ENCODE data around the gene HECTD4.
"Not testable (repeated sequence)": the region's sequence is repeated elsewhere in the genome, so short reads cannot be mapped to it uniquely, and the experiment has no call there.

The HECTD4 gene

DNA sequence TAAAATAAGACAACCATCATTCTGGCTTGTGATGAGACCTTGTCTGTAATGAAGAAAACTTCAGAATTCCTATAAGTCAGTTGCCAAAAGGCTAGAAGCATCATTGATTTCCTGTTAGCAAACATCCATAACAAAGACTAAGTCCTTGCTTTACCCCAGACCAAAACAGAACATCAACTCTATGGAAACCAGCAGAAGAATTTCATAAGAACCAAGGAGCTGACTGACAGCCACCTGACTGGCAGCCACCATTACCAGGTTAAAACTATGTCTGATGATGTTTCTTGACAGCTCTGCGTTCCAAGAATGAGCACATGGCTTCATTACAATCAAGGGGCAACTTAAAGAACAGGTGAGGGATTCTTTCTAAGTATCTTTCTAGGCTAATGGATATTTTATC is 29.3 kb downstream of the HECTD4 start:
- DNase-seq = no peak

DNA sequence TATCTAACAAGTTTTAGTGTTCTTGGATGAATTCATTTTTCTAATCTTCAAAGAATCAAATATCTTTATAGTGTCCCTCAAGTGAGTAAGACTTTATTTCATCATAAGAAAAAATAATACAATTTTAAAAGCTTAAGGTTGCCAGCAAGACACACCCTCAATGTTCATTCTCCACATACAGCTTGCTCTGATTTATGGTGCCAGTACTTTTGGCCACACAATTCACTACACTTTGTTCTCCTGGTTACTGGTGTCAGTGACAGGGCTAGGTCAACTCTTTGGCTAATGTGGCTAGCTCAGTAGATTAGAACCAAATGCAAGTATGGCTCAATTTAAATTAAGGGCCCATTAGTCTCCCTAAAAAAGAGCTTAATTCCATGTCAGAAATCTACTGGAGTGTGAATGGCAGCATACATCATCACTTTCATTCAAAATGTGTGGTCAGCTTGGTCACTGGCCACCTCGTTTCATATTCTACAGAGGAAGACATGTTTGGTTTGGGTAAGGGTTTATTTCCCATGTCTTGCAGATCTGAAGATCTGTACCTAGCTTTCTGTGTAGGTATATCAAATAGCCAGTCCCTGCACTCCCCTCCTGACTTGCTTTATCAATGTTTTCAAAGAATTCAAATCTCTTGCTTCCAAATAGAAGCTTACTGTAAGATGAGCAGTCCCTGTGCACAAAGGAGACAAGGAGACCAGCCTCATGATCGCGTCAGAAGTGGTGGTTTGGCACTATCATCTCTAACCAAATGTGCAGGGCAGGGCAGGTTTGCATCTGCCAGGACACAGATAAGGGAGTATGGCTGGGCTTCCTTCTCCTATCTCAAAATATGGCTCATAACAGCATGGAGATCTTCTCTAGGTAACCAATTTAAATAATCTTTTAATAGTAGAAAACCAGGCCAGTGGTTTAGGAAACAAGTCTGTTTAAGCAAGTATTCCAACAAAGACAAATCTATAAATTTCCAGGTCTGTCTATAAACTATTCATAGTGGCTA is 31.3 kb downstream of the HECTD4 start:
- DNase-seq = no peak

DNA sequence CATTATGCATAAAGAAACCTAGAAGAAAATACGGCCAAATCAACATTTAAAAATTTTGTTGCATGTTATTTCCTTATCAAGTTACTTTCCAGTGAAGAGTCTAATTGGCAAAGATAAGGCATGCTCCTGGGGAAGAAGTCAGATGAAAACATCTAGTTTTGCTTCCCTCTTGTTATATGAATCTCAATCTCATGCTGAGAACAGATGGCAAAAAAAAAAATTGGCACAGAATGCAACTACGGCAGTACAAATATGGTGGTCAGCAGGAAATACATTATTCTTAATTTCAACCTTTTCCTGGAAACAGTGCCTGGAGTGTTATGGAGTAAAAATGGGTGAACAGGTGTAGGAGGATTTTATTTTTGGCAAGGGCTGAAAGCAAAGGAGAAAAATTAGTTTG is 32.8 kb downstream of the HECTD4 start:
- DNase-seq = no peak

DNA sequence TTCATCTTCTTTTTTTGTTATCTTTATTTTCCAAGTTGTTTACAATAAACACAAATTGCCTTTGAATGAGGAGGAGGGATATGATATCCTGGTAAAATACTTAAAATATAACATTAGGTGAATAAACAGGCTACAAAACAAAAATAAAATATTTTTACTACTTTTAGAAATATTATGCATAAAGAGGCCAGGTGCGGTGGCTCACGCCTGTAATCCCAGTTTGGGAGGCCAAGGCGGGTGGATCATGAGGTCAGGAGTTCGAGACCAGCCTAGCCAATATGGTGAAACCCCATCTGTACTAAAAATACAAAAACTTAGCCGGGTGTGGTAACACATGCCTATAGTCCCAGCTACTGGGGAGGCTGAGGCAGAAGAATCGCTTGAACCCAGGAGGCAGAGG is 33.3 kb downstream of the HECTD4 start:
- DNase-seq = not testable (repeated sequence)

DNA sequence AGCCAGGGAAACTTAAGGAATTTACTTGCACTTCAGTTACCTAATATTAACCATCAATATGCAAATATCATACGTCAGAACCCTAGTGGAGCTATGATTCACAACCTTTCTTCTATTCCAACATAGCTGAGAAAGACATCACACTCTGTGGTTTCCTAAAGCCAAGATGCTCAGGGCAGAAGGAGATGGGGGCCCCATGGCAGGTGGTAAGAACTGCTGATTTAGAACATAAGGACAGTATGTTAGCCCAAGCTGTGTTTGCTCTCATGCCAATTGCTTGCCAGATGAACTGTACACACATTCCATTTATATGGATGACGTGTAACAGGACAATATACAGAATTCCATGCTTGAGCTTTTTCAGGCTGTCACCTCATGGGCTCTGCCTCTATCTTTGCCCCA is 34.6 kb downstream of the HECTD4 start:
- DNase-seq = no peak

DNA sequence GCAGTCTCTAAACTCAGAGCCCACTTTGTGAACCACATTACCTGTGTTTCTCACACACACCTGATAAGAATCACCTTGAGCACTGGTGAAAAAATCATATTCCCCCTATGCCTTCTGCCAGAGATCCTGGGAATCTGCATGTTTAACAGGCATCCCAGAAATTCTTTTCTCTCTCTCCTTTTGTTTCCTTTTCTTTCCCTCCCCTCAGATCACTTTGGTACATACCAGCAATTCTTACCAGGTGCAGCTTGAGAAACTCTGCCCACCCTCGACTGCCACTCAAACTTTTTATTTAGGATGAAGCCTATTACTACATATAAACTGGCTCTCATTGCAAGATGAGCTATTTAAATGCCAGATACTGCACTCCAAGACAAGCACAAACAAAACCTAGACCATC is 36.0 kb downstream of the HECTD4 start:
- no peak for DNase-seq

DNA sequence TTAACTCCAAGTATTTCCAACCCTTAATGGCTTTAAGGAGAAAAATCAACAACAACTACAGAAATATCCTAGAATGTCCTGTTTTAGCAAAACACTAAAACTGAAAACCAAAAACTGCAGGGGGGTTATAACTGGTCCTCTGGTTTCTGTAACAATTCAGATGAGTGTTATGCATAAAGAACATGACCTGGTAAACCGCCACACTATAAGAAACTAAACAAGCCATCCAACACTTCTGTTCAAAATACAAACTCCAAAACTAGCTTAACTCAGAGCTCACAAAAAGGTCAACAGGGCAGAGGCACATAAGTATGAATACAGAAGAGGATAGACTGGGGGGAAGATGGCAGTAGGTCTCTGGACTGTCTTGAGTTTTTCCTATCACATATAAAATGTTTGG is 38.0 kb downstream of the HECTD4 start:
- no peak for DNase-seq

DNA sequence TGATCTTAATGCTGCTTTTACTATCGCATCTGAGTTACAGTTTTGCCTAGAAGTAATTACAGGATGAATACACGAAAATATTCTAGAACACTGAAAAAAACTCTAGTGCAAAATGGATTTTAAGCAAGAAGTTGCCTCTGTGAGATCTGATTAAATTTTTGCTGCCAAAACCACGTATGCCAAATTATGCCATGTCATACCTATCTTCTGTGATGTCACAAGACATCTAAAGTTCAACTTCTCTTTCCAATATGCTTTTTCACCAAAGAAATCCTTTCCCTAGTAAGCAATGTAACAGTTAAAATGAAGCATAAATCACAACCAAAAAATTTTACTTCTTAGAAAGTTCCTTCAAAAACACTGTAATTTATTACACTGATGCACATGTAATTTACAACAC is 39.6 kb downstream of the HECTD4 start:
- DNase-seq = no peak

DNA sequence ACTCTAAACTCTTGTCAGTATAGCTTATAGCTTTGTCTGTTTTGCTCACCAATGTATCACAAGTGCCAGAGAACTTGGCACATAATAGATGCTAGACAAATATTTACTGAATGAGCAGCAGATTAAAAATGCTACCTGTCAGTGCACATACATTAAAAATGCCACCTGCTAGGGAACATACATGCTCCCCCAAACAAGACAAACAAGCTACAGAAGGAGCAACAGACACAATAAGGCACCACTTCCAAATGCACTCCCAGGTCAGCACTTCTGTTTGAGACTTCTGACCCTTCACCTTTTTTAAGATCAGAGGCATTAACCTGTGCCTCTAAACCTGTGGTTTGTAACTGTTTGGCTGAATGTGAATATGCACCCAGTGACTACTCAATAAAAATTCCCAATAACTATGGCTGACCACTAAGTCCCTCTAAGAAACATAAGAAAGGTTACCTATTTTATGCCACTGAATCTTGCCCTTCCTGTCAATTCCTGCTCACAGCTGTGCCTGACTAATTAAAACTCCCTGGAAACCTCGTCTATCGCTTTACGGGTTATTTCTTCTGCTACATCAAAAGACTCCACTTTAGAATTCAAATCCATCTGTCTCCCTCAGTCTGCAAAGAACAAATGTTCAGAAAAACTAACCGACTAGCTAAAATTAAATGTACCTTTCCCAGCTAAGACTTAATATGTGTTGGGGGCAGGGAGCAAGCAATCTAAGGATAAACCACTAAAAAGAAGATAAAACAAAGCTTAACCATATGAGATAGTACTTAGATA is 41.0 kb downstream of the HECTD4 start:
- no peak for DNase-seq

DNA sequence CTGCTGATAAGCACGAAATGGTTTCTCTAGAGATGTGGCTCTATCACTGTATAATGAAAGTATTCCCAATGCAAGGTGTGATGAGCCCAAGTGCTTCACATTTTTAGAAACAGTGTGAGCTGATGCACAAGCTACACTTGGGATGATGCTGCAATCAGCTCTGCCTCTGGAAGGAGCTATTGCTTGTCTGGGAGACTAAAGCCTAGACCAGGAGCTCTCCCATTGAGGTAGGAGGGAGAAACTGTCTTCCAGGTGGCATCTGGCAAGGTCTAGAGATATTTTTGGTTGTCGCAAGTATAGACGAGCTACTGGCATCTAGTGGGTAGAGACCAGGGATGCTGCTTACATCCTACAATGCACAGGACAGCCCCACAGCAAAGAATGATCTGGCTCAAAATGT is 42.0 kb downstream of the HECTD4 start:
- no peak for DNase-seq

DNA sequence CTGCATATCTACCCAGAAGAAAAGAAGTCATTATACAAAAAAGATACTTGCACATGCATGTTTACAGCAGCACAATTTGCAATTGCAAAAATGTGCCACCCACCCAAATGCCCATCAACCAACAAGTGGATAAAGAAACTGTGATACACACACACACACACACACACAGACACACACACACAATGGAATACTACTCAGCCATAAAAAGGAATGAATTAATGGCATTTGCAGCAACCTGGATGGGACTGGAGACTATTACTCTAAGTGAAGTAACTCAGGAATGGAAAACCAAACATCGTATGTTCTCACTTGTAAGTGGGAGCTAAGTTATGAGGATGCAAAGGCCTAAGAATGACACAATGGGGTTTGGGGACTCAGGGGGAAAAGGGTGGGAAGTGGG is 47.2 kb downstream of the HECTD4 start:
- DNase-seq = not testable (repeated sequence)

DNA sequence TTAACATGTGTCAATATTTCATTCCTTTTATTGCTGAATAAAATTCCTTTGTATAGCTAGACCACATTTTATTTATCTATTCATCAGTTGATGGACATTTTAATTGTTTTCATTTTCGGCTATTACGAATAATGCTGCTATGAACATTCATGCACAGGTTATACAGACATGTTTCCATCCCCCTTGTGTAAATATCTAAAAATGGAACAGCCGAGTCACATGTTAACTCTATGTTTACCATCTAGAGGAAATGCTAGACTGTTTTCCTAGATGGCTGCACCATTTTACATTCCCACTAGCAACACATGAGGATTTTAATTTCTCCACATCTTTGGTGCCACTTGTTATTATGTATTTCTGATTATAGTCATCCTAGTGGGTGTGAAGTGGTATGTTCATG is 49.2 kb downstream of the HECTD4 start:
- DNase-seq = no peak

DNA sequence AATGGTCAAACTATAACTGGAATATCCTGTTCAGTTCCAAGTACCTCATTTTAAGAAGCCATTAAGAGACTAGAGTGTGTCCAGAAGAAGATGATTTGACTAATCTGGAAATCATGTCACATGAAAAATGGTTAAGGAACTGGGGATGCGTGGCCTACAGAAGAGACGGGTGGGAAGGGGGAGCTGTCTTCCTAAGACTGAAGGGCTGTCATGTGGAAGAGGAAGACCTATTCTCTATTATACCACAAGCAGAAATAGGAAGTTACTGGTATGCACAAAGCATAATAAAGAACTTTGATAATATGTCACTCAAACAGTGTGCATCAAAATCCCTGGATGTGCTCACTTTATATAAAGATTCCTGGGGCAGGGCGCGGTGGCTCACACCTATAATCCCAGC is 50.3 kb downstream of the HECTD4 start:
- DNase-seq = no peak

DNA sequence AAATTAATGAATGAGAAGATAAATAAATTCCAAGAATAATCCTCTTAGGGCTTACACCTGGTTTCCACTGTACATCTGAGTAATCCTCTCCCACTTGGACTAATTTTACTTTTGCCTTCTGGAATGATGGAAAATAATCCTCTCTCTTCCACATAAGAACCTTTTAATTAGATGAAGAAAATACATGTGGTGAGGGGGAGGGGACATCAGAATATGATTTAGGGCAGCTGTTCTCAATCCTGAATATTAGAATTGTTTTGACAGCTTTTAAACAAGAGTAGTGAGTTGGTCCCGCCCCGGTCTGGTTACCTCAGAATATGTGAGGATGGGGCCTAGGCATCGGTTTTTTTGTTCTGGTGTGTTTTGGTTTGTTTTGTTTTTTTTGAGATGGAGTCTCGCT is 51.5 kb downstream of the HECTD4 start:
- DNase-seq = no peak

DNA sequence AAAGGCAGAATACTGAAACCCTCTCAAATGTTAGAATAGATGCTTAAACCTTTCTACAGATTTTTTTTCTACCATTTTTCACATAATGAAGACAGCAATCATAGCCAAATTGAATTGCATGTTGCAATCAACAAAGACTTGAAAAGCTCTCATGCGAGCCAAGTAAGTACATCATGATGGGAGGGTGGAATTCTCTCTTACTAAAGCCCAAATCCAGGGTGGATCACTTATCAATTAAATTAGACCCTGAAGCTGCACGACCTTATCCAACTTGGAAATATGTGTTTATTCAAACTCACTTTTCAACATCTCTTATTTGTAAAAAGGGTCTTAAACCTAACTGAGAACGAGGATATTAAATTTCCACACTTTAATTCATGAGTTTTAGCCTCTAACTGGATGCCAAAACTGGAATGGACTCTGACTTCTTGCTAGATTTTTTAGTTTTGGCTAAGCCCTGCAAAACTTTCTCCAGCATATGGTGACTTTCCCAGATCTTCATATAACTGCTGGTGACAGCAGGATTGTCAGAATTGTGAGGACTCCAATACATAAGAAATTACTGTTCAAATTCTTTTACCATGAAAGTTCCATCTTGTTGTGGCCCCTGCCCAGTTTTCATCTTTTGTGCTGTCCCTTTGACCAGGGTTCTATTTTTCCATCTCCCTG is 53.6 kb downstream of the HECTD4 start:
- DNase-seq = no peak

DNA sequence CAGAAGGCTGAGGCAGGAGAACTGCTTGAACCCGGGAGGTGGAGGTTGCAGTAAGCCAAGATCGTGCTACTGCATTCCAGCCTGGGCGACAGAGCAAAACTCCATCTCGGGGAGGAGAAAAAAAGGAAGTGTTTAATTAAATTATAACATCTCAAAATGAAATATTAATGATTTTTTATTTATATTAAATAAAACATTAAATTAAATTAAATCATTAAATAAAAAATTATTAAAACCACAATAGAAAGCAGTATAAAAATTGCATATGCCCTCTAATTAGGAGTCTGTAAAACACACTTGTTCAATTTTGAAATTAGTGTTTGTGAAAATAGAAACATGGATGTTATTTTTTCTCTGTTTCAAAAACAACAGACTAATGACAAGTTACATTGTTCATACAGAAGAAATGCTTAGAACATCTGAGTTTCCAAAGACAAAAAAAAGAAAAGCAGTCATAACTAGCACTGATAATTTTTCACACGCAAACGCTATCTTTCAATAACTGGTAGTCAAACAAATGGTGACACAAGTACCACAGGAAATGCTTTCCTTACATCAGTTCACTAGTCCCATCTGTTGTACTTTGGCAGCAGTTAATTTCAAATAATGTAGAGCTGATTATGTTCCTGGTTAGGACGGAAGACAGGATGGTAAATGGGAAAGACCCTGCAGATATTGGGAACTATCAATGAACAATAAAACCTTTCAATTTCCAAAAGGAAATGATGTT is 54.9 kb downstream of the HECTD4 start:
- DNase-seq = no peak

DNA sequence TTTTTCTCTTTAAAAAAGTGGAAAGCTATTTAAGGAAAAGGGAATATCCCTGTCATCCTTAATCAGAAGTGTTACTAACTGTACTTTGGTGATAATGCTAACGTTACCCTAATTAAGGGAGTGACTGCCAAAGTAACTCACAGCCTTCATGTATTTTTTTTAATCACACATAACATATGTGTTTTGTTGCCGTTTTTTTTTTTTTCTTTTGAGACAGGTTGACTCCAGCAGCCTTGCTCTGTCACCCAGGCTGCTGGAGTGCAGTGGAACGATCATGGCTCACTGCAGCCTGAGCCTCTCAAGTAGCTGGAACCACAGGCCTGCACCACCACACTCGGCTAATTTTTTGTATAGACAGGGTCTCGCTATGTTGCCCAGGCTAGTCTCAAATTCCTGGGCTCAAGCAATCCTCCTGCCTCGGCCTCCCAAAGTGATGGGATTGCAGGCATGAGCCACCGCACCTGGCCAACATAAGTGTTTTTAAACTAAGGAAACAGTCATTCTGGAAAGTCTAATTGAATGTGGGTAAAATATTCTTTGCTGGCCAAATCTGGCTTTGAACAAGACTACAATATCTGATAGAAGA is 56.5 kb downstream of the HECTD4 start:
- DNase-seq = no peak

DNA sequence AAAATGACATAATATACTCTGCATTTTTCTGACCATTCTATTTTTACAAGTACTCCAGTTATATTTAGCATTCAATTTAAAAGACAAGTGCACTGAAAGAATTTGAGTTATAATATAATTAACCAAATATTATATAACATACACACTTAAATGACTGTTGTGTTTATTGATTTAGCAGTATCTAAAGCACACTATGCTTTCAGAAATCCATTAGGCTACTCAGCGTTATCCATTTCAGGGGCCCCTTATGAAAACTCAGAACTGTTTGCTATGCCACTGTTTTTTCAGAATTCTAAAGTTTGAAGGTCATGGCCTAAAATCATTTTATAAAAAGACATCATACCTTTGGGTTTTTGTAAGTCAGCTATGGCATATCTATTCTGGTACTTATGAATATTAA is 57.1 kb downstream of the HECTD4 start:
- DNase-seq = no peak

DNA sequence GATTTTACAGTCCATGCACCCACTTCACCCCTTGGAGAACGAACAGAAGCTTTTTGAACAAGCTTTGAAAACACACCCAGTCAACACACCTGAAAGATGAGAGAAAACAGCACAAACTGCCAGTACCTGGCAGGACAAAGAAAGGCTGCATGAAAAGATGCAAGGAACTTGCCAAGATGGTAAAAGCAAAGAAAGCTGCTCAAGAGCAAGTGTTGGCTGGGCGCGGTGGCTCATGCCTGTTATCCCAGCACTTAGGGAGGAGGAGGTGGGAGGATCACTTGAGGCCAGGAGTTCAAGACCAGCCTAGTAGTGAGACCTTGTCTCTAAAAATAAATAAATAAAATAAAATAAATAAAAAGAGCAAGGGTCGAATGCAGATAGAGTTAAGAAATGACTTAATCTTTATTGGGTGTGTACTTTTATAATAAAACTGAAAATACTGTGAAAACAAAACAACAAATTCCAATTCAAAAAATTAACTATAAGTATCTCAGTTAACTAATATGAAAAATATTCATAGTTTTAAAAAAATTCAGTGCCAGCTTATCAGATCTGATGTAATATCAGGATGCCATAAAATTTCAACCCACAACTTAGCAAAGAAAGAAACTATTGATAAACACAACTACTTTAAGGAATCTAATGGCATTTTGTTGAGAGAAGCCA is 59.2 kb downstream of the HECTD4 start:
- no peak for DNase-seq

DNA sequence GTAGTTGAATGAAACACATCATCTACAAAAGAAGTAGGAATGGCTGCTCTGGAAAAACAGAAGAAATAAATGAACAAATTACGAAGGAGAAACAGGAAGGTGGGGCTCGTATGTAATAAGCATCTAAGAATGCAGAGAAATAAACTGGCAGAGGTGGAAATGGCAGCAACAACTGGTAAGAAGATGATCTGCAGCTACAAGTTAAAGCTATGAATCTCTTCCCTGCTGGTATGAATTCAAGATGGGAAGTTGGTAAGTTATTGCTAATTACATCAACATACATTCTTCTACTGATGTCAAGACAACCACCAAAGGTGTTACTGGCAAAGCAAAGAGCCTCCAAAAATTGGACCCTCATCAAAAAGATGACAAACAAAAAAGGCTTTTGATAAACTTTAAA is 59.8 kb downstream of the HECTD4 start:
- no peak for DNase-seq

DNA sequence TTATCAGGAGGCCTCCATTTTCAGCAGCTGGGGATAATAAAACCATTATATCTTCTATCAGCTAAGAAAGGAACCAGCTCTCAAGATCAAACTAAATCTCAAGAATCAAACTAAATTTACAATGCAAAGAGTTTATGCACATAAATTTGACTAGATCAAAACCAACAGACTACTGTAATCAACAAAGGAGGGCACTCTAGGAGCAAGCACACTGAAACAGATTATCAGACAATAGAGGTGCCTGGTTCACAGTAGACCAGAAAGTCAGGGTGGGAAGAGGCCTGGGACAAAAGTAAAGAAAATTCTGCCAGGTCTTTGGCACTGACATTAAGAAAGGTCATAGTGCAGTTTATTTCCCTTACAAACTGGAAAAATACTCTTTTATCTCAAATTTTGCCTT is 61.0 kb downstream of the HECTD4 start:
- no peak for DNase-seq

DNA sequence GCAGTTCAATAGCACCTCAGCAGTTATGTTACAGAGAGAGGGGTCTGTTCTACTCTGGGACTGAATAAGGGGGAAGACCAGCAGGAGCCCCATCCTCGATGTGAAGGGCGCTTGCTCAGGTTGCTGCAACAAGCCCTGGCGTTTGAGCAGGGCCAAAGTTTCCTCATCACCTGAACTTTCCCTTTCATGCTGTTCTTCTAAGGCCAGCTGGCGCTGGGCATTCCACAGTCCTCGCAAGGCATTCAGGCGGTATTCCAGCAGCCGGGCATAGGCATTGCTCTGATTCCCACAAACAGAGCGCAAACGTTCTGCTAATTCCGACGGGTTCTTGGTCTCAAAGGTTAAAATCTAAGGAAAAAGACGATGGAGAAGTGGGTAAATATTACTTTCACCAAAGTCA is 62.8 kb downstream of the HECTD4 start:
- DNase-seq = no peak

Measured in stimulated activated CD4-positive, alpha-beta T cell treated with anti-CD3 and anti-CD28 coated beads, Interleukin-15, amount 100 ng/mL, for 24 hours (primary cell).